ENCODE results near the gene SNW1. TPM values are rescaled to one million over a fixed set of nuclear protein-coding genes. Genes with fewer than 3 reads are reported as not detected.
"Not testable (repeated sequence)": the region's sequence is repeated elsewhere in the genome, so short reads cannot be mapped to it uniquely, and the experiment has no call there.

Gene SNW1
- total RNA-seq, 4 donors from 2014 or later, result 39.9 to 57.4 (median 51.0) TPM

DNA sequence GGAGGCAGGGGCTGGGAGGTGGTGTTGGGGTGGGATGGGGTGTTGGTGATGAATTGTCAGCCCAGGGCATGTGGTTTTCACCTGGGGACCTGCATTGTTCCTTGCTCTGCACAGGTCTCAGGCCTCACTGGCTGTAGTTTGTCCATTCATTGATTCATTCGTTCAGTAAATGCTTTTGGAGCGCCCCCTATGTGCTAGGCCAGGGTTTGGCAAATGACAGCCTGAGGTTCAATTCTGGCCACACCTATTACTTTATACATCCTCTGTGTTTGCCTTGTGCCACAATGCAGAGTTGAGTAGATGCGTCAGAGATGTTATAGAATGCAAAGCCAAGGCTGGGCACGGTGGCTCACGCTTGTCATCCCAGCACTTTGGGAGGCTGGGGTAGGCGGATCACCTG is 43.6 kb upstream of the SNW1 start:
- DNase-seq (ENCODE audit: extremely low spot score), result no peak
- TF ChIP-seq CTCF (IDR thresholded peaks at IDR 0.05) (no peak), POLR2AphosphoS5 (IDR thresholded peaks at IDR 0.05) (no peak), POLR2A (IDR thresholded peaks at IDR 0.05; ENCODE audit: low read depth) (no peak), EP300 (IDR thresholded peaks at IDR 0.05) (no peak)
- intact Hi-C loops (cut with DNase I), result no loop called here
- no peak overlapping the region for H3K4me3 ChIP-seq
- no peaks in the 10 kb centered on the region for H3K27me3 ChIP-seq
- no peaks in the 10 kb centered on the region for H3K36me3 ChIP-seq
- no peak overlapping the region for H3K27ac ChIP-seq (replicated peaks in 1 of 4)
- H3K9me3 ChIP-seq, result no peaks in the 10 kb centered on the region
- WGBS, result no CpG with 5 or more reads among the region's 6 CpGs
- peaks cover 2 to 10% (median 8%) of the 10 kb centered on the region in 4 donors for H3K4me1 ChIP-seq

- no peak for DNase-seq (ENCODE audit: extremely low spot score)
- H3K36me3 ChIP-seq, result no peaks in the 10 kb centered on the region
- no peaks in the 10 kb centered on the region for H3K9me3 ChIP-seq
- peak overlapping the region; percentile 88 to 97 (median 92) for H3K4me3 ChIP-seq
- TF ChIP-seq CTCF (IDR thresholded peaks at IDR 0.05) (no peak), EP300 (IDR thresholded peaks at IDR 0.05) (no peak), POLR2AphosphoS5 (IDR thresholded peaks at IDR 0.05) (no peak), POLR2A (IDR thresholded peaks at IDR 0.05; ENCODE audit: low read depth) (no peak)
- 96% methylated on average over 1 of the region's 1 CpG for WGBS
- peak overlapping the region; percentile 91 to 93 (median 92) for H3K27ac ChIP-seq (replicated peaks in 1 of 4)
- intact Hi-C loops (cut with DNase I), result loop anchor here (2.0 kb wide), 1 partner anchor 40 kb away; the partner anchor contains the start of gene SNW1
- no peaks in the 10 kb centered on the region for H3K27me3 ChIP-seq
- peaks cover 5 to 14% (median 12%) of the 10 kb centered on the region in 4 donors for H3K4me1 ChIP-seq
Observed at GRCh38 chr14:77800814-77801213, 39.9 kb upstream of the SNW1 start.

DNA sequence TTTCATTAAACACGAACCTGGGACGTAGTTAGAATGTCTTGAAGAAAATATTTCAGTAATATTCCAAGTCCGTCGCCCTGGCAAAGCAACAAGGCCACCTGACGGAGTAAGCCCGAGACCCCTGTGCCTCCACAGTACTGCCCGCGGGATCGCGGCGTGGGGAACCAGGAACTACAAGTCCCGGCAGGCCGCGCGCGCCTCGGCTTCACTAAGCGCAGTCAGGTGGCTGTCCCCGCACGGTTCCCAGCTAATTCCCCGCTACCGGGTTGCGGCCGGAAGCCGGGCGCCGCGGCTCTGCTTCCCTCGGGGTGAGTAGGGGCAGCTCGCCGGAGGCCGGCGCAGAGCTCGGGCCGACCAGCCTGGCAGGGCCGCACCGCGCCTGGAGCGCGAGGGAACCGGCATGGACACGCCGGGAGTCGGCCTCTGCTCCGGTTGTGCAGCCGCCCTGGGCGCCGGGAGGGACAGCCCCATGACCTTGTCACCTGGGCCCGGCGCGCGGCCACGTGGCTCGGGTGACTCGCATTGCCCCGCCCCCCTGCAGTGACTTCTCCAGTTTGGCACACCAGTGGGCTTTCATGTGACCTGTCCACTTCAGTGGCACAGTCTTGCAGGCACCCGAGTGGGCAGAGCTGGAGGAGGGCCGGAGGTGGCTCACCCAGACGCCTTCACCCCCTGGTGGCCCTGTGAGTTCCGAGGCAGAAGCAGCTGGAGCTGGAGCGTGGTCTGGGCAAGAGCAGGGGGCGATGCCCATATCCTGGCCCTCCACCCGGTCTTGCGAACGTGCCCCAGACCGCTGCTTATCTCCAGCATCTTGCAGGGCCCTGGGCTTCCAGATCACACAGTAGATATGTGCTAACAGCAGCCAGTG is 39.1 kb upstream of the SNW1 start, which contains the start of gene ADCK1:
TSS of gene ADCK1 (plus strand) at position 247 of the 868 bp plus-strand sequence. CDS start 18,870 bp downstream, outside the sequence.
- Histone ChIP-seq H3K36me3 (no peaks in the 10 kb centered on the region), H3K4me3 (peak within 1 kb of the TSS; percentile 88 to 97 (median 92)), H3K4me1 (peaks cover 5 to 14% (median 12%) of the 10 kb centered on the region in 4 donors), H3K27me3 (no peaks in the 10 kb centered on the region), H3K27ac (replicated peaks in 1 of 4) (peak within 1 kb of the TSS; percentile 91 to 93 (median 92)), H3K9me3 (no peaks in the 10 kb centered on the region)
- intact Hi-C loops (cut with DNase I), result loop anchor here (2.0 kb wide), 1 partner anchor 39 kb away; the partner anchor contains the start of gene SNW1
- TF ChIP-seq CTCF (IDR thresholded peaks at IDR 0.05) (peak; percentile 10 to 59 (median 22)), EP300 (IDR thresholded peaks at IDR 0.05) (no peak), POLR2AphosphoS5 (IDR thresholded peaks at IDR 0.05) (peak; percentile 51 to 74), POLR2A (IDR thresholded peaks at IDR 0.05; ENCODE audit: low read depth) (peak; percentile 28)
- peak; percentile 97 for DNase-seq (ENCODE audit: extremely low spot score)
- WGBS, result under 1% methylated on average over 28 of the region's 66 CpGs

DNA sequence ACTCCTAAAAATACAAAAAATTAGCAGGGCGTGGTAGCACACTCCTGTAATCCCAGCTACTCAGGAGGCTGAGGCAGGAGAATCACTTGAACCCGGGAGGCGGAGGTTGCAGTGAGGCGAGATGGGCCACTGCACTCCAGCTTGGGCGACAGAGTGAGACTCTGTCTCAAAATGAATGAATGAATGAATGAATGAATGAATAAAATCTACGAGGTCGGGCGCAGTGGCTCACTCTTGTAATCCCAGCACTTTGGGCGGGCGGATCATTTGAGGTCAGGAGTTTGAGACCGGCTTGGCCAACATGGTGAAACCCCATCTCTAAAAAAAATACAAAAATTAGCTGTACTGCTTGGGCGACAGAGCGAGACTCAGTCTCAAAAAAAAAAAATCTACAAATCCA is 38.5 kb upstream of the SNW1 start:
- H3K9me3 ChIP-seq; intact Hi-C loops (cut with DNase I); H3K27me3 ChIP-seq; DNase-seq (ENCODE audit: extremely low spot score); H3K36me3 ChIP-seq: not testable (repeated sequence)
- Histone ChIP-seq H3K27ac (replicated peaks in 1 of 4) (peak overlapping the region; percentile 91 to 93 (median 92)), H3K4me3 (peak overlapping the region; percentile 88 to 97 (median 92)), H3K4me1 (peaks cover 5 to 14% (median 12%) of the 10 kb centered on the region in 4 donors)
- WGBS, result 68% methylated on average over 13 of the region's 13 CpGs

DNA sequence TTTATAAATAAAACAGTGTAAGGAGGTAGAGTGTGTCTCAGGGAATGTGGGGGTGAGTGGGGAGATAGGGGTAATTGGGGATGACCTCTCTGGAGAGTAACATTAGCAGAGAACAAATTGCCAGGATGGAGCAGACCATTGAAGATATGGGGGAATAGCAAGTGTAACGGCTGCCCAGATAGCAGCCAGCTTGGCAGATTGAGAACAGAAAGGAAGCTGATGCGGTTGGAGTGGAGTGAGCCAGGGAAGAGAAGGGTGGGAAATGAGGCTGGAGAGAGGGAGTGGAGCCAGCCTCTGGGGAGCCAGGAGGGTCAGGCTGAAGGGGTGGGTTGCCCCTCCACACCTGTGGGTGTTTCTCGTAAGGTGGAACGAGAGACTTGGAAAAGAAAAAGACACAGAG is 33.4 kb upstream of the SNW1 start:
- H3K36me3 ChIP-seq, result no peaks in the 10 kb centered on the region
- H3K27ac ChIP-seq (replicated peaks in 1 of 4), result no peak overlapping the region
- no peak for TF ChIP-seq POLR2A (IDR thresholded peaks at IDR 0.05; ENCODE audit: low read depth)
- TF ChIP-seq CTCF (IDR thresholded peaks at IDR 0.05), result no peak
- TF ChIP-seq POLR2AphosphoS5 (IDR thresholded peaks at IDR 0.05), result no peak
- no peak for TF ChIP-seq EP300 (IDR thresholded peaks at IDR 0.05)
- no peak for DNase-seq (ENCODE audit: extremely low spot score)
- 67% methylated on average over 4 of the region's 4 CpGs for WGBS
- no peaks in the 10 kb centered on the region for H3K9me3 ChIP-seq
- intact Hi-C loops (cut with DNase I), result no loop called here
- H3K4me3 ChIP-seq, result no peak overlapping the region
- peaks cover 0 to 28% (median 0%) of the 10 kb centered on the region in 4 donors for H3K27me3 ChIP-seq
- H3K4me1 ChIP-seq, result peaks cover under 1 to 2% (median 1%) of the 10 kb centered on the region in 4 donors

GRCh38 chr14:77793255-77793654 is 32.3 kb upstream of the SNW1 start:
- H3K4me3 ChIP-seq; intact Hi-C loops (cut with DNase I); DNase-seq (ENCODE audit: extremely low spot score); H3K36me3 ChIP-seq; H3K27ac ChIP-seq (replicated peaks in 1 of 4); H3K9me3 ChIP-seq; H3K4me1 ChIP-seq: not testable (repeated sequence)
- 100% methylated on average over 3 of the region's 3 CpGs for WGBS
- peaks cover 0 to 31% (median 0%) of the 10 kb centered on the region in 4 donors for H3K27me3 ChIP-seq

Measured in esophagus muscularis mucosa (tissue), 4 donors.